Measurements from ENCODE around the gene ZEB1.

Gene ZEB1

GRCh38 chr10:31318854-31319601 lies at the start of gene ZEB1:
Gene ZEB1 (plus strand): TSS chr10:31319216. CDS start chr10:31319235, 19 bp downstream.
- Histone ChIP-seq H3K27ac (peak within 1 kb of the TSS; percentile 63), H3K27me3 (replicated peaks) (no peaks in the 10 kb centered on the region), H3K4me3 (ENCODE audit: low read depth, low read length) (peak within 1 kb of the TSS; percentile 74), H3K36me3 (replicated peaks) (no peaks in the 10 kb centered on the region)
- peak; percentile 52 for TF ChIP-seq CTCF (IDR thresholded peaks at IDR 0.05; ENCODE audit: low read depth, low read length, missing control alignments)
- DNase-seq = peak; percentile 84
- in situ Hi-C loops (cut with HindIII; ENCODE audit: low pct_ligation_motif_present, low sequenced_read_pairs) = no loop called here

GRCh38 chr10:31270954-31271353 lies 48.1 kb upstream of the ZEB1 start:
- Histone ChIP-seq H3K27ac (no peak overlapping the region), H3K27me3 (replicated peaks) (no peaks in the 10 kb centered on the region), H3K36me3 (replicated peaks) (no peaks in the 10 kb centered on the region), H3K4me3 (ENCODE audit: low read depth, low read length) (no peak overlapping the region)
- TF ChIP-seq CTCF (IDR thresholded peaks at IDR 0.05; ENCODE audit: low read depth, low read length, missing control alignments) = no peak
- no peak for DNase-seq
- in situ Hi-C loops (cut with HindIII; ENCODE audit: low pct_ligation_motif_present, low sequenced_read_pairs) = no loop called here

GRCh38 chr10:31272841-31273240 lies 46.2 kb upstream of the ZEB1 start:
- Histone ChIP-seq H3K4me3 (ENCODE audit: low read depth, low read length) (no peak overlapping the region), H3K36me3 (replicated peaks) (no peaks in the 10 kb centered on the region), H3K27ac (no peak overlapping the region), H3K27me3 (replicated peaks) (no peaks in the 10 kb centered on the region)
- no peak for TF ChIP-seq CTCF (IDR thresholded peaks at IDR 0.05; ENCODE audit: low read depth, low read length, missing control alignments)
- no peak for DNase-seq
- in situ Hi-C loops (cut with HindIII; ENCODE audit: low pct_ligation_motif_present, low sequenced_read_pairs) = no loop called here

GRCh38 chr10:31273789-31274188 lies 45.2 kb upstream of the ZEB1 start:
- Histone ChIP-seq H3K27ac (no peak overlapping the region), H3K4me3 (ENCODE audit: low read depth, low read length) (no peak overlapping the region), H3K27me3 (replicated peaks) (no peaks in the 10 kb centered on the region), H3K36me3 (replicated peaks) (no peaks in the 10 kb centered on the region)
- in situ Hi-C loops (cut with HindIII; ENCODE audit: low pct_ligation_motif_present, low sequenced_read_pairs) = no loop called here
- no peak for TF ChIP-seq CTCF (IDR thresholded peaks at IDR 0.05; ENCODE audit: low read depth, low read length, missing control alignments)
- DNase-seq = no peak

- no peaks in the 10 kb centered on the region for H3K36me3 ChIP-seq (replicated peaks)
- TF ChIP-seq CTCF (IDR thresholded peaks at IDR 0.05; ENCODE audit: low read depth, low read length, missing control alignments) = no peak
- H3K27ac ChIP-seq = no peak overlapping the region
- no peaks in the 10 kb centered on the region for H3K27me3 ChIP-seq (replicated peaks)
- in situ Hi-C loops (cut with HindIII; ENCODE audit: low pct_ligation_motif_present, low sequenced_read_pairs) = no loop called here
- no peak for DNase-seq
- H3K4me3 ChIP-seq (ENCODE audit: low read depth, low read length) = no peak overlapping the region
Measured at GRCh38 chr10:31274310-31274709, 44.7 kb upstream of the ZEB1 start.

Measured in brain microvascular endothelial cell (primary cell).